GM18520 (cell line): ENCODE results near the gene VANGL2.

Source experiments
- ATAC-seq: cut with Tn5 transposase; IDR thresholded peaks from one replicate; pipeline ENCODE4 v1.9.1; 2021; ENCODE audit not compliant: unreplicated experiment

The VANGL2 gene

DNA sequence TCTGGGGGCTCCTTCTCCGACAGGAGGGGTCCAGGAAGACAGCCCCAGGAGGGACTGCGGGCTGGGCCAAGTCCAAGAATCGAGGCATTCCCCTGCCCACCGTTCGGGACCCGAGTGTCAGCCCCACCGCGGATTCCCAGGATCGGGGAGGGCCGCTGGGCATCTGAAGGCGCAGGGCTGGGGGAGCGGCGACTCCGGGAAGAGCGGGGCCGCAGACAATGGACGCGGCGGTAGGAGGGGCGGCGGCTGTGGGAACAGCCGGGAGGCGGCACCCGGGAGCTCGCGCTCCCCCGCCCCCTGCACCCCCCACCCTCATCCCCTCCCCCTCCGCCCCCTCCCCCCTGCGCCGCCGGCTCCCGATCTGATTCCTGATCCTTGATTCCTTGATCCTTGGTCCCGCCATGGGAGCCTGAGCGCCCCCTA, at the start of gene VANGL2:
Gene VANGL2, plus strand, starts transcription at position 342 of the 423 bp plus-strand sequence. CDS start 15,274 bp downstream, outside the sequence.
- ATAC-seq, result no peak

DNA sequence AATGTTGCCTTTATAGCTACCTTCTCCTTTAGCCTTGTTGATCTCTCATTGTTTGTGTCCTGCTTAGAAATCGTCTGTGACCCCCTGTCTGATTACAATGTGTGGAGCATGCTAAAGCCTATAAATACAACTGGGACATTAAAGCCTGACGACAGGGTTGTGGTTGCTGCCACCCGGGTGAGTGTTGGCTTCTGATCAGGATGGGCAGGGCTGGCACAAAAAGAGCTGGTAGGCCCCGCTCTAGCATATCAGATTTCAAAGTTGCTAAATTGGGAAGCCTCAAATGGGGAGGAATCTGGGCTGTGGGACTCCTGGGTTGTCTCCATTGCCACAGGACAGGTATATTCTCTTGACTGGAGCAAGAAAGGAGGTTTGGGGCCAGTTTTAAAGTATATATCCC, 48.7 kb upstream of the VANGL2 start:
- ATAC-seq, result no peak

DNA sequence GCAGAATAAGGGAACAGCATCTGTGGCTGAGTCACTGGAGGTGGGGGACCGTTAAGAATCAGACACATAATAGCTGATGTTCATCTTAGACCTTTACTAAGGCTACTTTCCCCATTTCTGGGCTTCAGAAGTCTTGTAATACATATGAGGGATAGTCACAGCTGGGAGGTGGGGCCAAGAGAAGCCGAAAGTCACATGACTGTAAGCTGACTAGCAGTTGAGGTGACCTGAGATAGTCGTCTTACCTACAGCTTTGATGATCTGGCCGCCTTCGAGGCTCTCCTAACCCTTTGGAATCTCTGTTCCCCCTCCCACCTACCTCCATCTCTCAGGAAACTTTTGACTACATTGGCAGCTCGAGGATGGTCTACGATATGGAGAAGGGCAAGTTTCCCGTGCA, 47.8 kb upstream of the VANGL2 start:
- ATAC-seq, result no peak

DNA sequence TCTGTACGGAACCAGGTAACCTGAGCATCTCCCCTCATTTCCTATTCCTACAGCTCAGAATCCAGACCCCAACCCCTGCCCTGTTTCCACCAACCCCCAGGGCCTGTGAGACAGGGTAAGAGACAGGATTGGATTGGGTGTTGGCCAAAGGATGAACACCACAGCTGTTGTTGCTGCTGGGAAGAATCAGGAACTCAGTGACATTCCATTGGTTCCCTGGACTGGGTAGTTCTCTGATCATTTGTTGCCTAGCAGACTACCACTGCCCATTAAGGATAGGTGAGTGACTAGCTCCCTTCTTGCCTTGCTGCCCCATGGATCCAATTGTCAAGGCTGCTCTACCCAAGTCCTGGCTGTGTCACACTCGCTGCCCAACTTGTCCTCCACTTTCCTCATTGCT, 47.1 kb upstream of the VANGL2 start:
- ATAC-seq, result no peak

DNA sequence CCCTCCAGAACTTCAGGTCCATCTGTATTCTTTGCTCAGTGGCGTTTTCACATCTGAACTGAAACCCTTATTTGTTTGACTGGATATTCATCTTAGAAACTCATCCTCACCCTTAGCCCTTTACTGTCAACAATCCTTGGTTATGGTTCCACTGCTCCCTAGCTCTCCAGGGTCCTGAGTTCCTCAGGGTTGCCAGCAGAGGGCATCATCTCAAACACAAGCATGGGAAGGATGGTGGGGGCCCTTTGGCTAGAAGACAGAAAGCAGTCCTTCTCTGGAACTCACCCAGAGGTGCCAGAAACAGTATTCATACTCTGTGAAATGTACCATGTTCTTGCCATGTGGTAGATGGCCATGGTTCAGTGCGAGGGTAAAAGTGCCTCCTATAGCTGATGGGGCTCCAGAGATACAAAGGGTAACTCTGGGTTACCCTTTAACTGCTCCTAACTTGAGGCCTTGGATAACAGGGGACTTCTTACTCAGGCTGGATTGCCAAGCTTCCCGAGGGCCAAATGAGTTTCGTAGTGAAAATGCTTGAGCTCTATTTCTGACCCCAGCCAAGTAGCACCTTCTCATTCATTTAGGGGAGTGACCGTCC, 45.9 kb upstream of the VANGL2 start:
- no peak for ATAC-seq

DNA sequence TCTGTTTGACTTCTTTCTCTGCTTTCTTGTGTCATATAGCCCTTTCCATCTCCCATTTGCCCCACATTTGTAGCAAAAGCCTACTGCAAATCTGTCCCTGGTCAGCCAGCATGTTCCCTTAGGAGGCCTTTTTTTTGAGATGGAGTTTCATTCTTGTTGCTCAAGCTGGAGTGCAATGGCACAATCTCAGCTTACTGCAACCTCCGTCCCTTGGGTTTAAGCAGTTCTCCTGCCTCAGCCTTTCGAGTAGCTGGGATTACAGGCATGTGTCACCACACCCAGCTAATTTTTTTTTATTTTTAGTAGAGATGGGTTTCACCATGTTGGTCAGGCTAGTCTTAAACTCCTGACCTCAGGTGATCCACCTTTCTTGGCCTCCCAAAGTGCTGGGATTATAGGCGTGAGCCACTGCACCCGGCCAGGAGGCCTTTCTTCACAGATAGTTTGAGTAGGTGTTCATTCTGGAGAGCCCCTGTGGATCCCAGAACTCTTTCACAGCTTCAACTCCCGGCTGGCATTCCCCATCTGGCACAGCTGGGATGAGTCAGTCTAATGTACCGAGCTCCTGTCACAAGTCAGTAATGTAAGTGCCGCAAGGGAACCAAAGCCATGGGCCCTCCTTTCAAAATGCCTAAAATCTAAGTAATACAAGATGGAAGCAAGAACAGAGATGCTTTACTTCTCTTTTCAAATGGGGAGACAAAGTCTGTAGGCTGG, 42.9 kb upstream of the VANGL2 start:
- ATAC-seq, result no peak

DNA sequence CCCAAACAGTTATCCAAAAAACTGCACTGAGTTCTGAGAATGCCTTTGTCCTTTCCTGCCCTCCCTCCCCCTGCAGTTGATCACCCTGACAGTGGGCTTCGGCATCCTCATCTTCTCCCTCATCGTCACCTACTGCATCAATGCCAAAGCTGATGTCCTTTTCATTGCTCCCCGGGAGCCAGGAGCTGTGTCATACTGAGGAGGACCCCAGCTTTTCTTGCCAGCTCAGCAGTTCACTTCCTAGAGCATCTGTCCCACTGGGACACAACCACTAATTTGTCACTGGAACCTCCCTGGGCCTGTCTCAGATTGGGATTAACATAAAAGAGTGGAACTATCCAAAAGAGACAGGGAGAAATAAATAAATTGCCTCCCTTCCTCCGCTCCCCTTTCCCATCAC, 42.3 kb upstream of the VANGL2 start:
- ATAC-seq, result no peak

DNA sequence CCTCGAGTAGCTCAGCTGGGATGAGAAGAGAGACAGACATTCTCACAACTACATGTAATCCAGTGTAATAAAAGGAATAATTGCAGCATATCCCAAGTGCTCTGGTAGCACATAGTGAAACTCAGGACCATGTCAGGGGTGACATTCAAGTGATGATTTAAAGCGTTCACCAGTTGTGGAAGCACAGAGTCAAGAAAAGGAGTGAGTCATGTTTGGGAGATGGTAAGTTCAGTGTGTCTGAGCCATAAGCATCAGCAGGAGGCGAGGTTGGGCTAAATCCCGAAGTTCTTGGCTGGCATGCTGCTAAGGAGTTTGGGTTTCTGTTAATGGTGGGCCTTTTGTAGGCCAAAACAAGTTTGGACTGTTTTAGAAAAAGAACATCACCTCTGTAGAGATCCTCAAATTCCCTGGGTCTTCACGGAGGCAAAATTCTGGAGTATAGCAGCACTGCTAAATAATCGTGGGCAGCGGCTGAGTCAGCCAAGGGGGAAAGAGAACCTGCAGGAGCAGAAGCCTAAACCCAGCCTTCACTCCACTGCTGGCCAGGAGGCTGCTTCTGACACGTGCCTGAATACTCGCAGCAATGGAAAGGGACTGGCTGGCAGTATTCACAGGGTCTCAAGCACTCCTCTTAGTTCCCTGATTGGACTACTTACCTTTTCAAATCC, 40.7 kb upstream of the VANGL2 start:
- no peak for ATAC-seq

DNA sequence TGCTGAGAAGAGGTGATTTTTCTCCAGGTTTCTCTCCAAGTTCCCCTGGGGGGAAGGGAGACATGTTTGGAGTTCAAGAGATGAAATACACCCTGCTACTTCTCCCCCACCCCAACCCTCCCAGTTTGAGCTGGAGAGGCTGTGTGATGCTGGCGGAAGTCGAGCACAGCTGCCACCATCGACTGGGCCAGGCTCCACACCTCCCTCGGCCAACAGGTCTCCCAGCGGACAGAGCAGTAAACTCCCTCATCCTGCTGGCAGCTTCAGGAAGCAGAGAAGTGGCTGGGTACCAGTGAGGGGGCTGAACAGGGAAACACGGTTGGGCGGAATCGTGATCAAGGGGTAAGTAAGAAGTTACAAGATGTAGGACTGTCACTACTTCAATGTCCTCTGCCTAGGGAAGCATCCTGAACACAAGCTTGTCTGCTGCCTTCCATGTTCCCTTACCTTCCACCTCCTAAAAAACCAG, 40.1 kb upstream of the VANGL2 start:
- ATAC-seq, result no peak

DNA sequence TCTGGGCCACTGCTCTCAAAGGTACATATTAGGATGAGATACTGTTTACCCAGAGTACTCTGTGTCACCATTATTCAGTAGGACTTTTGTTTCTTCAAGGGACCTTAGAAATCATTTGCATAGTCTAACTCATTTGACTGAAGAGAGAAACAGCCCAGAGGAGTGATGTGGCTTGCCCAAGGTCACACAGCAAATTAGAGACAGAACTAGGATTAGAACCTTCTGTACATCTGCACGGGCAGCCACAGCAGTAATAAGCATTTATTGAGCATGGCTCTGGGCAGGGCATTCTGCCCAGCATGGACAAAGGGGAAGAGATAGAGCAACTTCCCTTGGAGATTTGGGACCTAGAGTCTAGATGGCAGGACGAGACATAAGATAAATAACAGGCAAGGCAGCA, 39.2 kb upstream of the VANGL2 start:
- ATAC-seq, result no peak

DNA sequence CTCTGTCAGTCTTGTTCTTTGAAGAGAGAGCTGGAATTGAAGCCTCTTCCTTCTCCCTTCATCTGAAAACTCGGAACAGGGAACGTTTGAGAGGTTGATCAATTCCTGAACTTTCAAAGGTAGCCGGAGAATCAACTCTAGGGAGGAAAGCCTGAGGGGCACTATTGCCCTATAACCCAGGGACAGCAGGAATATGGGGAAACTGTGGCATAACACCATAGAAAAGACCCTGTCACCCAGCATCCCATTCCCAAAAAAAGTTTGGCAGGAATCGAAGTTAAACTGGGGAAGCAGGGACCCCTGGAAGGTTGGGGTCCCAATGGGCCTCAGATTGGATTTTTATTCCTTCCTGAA, 38.6 kb upstream of the VANGL2 start:
- no peak for ATAC-seq

DNA sequence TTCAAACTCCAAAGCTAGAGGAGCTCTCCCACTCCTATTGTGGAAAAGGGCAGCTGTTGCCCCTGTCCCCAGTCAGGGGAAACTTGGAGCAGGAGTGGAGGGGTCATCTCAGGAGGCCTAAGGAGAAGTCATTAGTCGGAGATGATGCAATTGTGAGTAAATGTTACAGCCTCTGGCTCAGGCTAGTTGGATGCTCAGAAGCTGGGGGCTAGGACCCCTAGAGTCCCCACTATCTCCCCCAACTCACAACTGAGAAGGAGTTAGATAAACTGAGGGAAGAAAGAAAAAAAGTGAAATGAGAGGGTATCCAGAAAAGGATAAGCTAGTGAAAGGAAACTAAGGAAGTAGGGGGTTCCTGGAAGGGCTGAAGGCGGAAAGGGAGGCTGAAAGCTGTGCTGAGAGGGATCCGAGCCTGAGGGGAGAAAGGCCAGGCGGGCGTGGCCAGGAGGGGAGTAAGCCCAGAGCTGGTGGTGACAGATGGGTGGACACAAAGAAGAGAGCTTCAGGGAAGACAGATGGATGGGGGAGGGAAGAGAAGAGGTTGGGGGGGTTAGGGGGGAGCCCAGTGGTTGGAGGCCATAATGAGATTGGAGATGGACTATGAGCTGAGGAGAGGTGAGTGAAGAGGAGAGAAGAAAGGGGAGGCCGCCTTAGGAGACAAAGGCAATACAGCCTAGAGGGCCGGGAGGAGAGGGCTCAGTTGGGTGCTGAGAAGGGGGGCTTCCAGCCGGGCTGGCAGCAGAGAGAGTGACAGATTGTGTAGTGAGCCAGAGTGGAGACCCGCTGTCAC, 38.0 kb upstream of the VANGL2 start:
- ATAC-seq, result no peak

DNA sequence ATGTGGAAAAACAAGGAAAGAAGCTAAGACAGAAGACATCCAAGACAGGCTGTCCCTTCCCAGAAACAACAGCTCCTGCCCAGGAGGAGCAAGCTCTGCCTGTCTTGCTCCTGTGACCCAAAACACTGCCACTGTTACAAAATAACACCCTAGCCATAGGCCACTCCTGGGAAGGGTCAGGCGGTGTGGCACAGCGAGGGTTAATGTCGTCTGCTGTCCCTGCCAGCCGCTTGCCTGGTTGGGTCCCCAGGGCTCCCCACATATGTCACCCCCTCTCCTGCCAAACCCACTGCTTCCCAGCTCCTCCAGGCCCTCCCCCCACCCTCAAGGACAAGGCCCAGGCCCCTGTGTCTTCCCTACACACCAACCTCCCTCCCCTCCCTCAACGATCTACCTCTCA, 37.4 kb upstream of the VANGL2 start:
- no peak for ATAC-seq

DNA sequence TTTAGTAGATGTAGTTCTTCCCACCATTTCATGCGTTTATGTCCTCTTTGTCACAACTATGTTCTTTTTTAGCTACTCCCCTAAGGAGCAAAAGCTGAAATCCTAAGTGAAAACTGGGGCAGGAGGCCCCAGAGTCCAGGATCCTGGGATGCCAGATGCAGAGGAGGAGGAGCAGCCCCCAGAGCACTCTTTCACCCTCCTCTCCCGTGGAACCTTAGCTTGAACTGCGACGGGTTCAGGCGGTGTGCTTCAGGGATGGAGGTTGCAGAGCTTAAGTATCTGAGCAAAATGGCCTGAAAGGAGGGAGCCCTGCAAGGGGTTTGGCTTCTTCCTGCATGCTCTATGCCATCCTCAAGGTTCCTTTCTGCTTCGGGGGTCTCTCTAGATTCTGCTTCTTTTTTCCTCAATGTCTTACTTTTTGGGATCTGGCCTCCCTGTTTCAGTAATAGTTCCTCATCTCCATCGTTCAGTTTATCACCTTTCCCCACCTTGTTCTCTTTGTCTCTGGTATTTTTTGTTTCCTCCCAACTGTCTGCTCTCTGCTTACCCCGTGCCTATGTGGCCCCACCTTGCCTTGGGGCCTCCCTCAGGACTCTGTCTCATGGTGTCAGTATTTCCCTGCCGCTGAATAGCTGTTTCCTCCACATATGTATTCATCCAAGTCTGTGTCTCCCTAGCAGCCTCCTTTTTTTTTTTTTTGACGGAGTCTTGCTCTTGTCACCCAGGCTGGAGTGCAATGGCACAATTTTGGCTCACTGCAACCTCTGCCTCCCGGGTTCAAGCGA, 36.2 kb upstream of the VANGL2 start:
- ATAC-seq, result no peak

DNA sequence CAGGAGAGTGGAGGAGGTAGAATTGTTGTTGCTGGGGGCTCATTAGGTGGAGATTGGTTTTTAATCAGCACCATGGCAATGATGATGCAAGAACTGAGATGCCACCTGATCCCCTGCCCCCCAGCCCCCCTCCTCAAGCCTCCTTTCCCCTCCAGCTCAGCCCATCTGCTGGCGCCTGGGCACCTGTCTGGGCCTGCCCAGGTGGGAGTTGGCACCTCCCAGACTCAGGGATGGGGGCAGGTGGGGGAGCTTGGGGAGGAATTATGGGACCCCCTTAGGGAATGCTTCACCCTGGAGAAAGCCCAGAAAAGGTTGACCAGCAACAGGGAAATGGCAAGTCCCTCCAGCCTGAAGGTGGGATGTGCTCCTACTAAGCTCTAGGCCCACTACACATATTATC, 35.0 kb upstream of the VANGL2 start:
- ATAC-seq, result no peak

DNA sequence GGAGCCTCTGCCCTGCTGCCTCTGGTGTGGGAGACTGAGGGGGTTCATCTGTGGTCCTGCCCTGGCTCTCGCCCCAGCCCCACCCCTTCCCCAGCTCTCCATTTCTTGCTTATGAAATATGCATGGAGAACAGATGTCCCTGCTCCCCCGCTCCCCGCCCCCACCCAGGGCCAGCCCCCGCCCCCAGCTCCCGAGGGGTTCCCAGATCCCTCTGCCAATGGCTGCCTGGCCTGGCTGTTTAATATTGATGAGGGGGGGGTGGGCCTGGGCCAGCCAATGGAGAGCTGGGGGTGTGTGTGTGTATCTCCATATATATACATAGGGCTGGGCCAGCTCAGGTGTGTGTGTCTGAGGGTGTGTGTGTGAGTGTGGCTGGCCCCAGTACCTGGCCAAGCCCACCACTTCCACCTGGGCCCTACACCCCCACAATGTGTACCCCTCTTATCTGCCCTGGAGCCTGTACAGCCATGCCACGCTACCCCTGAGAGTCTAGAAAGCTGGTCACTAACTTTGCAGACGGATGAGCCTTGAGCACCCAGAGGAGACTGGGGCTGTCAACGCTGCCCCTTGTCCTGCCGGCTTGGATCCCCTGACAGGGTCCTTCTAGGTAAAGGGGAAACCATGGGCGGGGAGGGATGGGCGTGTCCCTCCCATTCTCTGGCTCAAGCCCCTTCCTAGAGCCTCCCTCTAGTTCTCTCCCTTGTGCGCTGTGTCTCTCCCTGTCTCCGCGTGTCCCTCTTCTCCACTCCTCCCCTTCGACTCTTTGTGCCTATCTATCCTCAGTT, 33.4 kb upstream of the VANGL2 start, which contains the start of gene NHLH1:
Gene NHLH1, plus strand, starts transcription at position 341 of the 785 bp plus-strand sequence. CDS start 3,661 bp downstream, outside the sequence.
- ATAC-seq, result no peak

DNA sequence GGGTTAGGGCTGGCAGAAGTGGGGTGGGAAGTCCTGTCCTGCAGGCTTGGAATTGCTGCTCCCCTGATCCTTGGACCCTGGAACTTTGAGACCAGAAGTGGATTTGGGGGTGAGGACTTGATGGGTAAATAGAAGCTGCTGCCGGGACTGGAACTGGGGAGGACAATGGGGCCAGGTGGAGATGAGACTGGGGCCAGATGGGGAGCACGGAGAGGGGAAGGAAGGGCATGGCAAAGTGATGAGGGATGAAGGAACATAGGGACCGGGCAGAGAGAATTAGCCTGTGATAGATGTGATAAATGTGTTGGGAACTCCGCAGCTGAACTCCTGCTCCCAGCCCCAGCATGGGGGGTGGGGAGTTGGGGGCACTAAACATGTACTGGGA, 32.9 kb upstream of the VANGL2 start:
- ATAC-seq, result no peak

DNA sequence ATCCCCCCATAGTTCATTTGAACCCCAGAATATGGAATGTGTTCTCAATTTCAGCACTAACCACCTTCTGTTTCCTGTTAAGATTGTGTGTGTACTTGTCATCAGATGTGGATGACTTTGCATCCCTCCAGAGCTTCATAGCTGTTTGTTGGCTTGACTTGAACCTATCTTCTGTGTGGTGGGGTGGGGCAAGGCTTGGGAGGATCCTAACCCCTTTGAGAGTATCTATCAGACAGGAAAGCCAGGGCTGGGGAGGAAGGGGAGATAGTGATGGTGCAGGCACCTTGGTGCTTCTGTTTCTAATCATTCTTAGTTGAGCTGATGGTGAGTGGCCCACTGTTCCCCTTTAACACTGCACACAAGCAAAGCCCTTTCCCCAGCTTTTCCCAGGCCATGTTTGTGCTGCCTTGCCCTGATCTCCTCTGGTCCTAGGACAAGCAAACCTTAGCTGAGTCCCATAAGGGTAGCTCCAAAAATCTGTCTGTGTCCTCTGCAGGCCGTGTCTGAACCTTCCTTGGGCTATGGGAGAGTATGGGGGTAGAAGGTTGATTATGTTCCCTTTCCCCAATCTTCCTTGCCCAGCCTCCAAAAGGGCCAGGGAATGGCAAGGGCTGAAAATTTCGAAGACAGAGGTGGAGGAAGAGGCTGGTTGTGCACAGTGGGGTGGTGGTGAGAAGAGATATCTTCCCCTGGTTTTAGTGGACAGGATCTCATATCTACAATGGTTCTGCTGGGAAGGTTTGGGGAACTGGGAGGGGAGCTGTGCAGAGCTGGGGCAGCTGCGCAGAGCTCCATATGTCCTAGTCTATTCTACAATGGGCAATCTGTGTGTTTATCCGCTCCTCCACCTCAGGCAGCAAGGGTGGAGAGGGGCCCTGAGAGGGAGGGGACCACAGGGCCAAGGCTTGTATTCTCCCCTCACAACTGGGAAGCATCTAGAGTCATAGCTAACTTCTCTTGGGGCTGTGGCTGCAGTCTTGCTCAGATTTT, 32.1 kb upstream of the VANGL2 start:
- ATAC-seq, result no peak

DNA sequence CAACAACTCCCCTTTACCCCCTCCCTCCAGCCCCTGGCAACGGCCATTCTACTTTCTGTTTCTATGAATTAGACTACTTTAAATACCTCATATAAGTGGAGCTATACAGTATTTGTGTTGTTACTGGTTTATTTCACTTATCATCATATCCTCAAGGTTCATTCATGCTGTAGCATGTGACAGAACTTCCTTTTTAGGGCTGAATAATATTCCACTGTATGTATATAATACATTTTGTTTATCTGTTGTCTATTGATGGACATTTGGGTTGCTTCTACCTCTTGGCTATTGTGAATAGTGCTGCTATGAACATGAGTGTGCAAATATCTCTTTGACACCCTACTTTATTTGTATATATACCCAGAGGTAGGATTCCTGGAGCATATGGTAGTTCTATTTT, 31.3 kb upstream of the VANGL2 start:
- no peak for ATAC-seq
